GM12891 (cell line): ENCODE data around the gene TRAPPC6A.

Experiments
- POLR2A ChIP-seq: IDR thresholded peaks from 2 replicates; pipeline ENCODE4 v1.6.1; 2011; ENCODE audit warnings: low read depth, low read length, control low read depth
- POLR2AphosphoS5 ChIP-seq: IDR thresholded peaks from 2 replicates; pipeline ENCODE4 v1.6.1; 2011; ENCODE audit warnings: low read depth, low read length, control low read depth
- POU2F2 ChIP-seq: IDR thresholded peaks from 2 replicates; pipeline ENCODE4 v1.6.1; 2011; ENCODE audit warnings: low read depth, mild to moderate bottlenecking, control low read depth, low read length, moderate library complexity
- SPI1 ChIP-seq: IDR thresholded peaks from 2 replicates; pipeline ENCODE4 v1.6.1; 2011; ENCODE audit warnings: low read depth, low read length, control low read depth
- TAF1 ChIP-seq: IDR thresholded peaks from 2 replicates; pipeline ENCODE4 v1.6.1; 2011; ENCODE audit warnings: low read depth, low read length, control low read depth

GRCh38 chr19:45136507-45137178, 41.4 kb downstream of the TRAPPC6A start:
- peak; percentile 38; the same call in 1 of the 2 replicates for TF ChIP-seq POLR2A
- TF ChIP-seq POLR2AphosphoS5 = 0 out of 2 replicates have a peak, but pooled peaks have one; percentile 47
- TF ChIP-seq TAF1 = peak; percentile 34; the same call in 1 of the 2 replicates
- TF ChIP-seq POU2F2 = 0 out of 2 replicates have a peak, but pooled peaks have one; percentile 41
- TF ChIP-seq SPI1 = peak; percentile 78
